ENCODE results near the gene CADPS2.

CADPS2 gene

GRCh38 chr7:122384528-122384927, 501.7 kb downstream of the CADPS2 start:
- no peak for DNase-seq (ENCODE audit: low read depth in 2 of 2)

- no peak for DNase-seq (ENCODE audit: low read depth in 2 of 2)
These were observed 502.3 kb downstream of the CADPS2 start for GRCh38 chr7:122383934-122384333.

- no peak for DNase-seq (ENCODE audit: low read depth in 2 of 2)
These were observed 505.3 kb downstream of the CADPS2 start for GRCh38 chr7:122380992-122381391.

GRCh38 chr7:122379491-122379890, 506.8 kb downstream of the CADPS2 start:
- DNase-seq (ENCODE audit: low read depth in 2 of 2), result no peak

DNA sequence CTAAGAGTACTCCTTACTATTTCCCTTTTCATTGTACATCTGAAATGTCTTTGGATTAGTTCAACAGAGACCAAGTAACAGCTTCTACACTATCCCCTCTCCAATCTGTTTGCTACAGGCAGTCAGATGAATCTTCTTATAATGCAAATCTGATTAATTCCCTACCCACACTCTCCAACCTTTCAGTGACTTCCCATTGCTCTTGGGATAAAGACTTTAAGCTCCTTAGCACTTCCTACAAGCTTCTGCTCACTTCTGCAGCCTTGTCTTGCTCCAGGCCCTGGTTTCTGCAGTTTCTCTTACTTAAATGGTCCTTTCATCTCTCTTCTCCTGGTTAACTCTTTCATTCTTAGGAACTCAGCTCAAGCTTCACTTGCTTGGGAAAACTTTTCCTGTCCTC, 516.5 kb downstream of the CADPS2 start:
- DNase-seq (ENCODE audit: low read depth in 2 of 2), result no peak

GRCh38 chr7:122364761-122365280, 521.4 kb downstream of the CADPS2 start:
- DNase-seq (ENCODE audit: low read depth in 2 of 2), result no peak

DNA sequence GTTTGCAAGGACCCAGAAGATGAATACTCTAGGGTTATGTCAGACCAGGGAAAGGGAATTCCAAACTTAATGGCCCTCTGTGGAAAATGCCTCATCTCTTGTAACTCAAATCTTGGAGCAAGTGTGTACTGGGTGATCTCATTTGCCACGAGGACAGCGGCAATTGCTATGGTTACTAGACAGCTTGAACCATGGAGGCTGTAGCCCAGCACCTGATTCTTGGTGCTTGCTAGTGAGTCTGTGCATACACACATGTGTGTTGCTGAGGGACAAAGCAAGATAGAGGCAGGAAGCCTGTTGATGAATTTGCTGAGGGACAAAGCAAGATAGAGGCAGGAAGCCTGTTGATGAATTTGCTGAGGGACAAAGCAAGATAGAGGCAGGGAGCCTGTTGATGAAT, 523.1 kb downstream of the CADPS2 start:
- no peak for DNase-seq (ENCODE audit: low read depth in 2 of 2)

GRCh38 chr7:122362473-122362872, 523.8 kb downstream of the CADPS2 start:
- DNase-seq (ENCODE audit: low read depth in 2 of 2), result no peak

DNA sequence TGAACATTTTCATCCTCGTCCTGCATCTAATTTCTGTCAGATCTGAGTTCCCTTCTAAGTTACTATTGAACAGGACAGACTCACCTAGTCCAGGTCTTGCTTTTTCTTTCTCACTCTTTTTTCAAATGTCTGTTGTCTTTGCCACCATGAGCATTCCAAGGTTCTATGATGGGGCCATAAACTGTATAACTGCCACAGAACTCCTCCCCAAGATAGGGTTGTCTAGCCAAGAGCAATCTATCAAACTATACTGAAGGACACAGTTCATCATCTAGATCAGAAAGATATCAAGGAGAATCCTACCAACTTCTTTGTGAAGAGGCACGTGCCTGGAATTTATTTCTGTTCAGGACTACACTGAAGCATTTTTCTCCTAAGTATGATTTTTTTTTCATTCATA, 531.6 kb downstream of the CADPS2 start:
- no peak for DNase-seq (ENCODE audit: low read depth in 2 of 2)

DNA sequence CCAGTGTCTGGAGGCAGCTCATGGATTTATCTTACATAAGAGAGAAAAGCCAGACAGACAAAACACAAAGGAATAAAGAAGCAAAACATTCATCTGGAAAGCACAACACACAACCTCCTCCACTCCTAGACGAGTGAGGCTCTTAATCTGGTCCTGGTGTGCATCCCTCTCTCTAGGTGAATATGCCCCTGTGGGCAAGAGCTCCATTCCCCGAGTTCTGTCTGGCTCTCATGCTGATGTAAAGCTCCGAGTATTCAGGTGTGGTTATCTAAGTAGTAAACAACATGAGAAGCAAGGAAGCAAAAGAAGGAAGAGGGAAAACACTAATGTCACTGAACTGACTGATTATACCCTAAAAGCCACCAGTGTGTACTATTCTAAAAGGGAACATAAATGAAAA, 533.8 kb downstream of the CADPS2 start:
- DNase-seq (ENCODE audit: low read depth in 2 of 2), result no peak

DNA sequence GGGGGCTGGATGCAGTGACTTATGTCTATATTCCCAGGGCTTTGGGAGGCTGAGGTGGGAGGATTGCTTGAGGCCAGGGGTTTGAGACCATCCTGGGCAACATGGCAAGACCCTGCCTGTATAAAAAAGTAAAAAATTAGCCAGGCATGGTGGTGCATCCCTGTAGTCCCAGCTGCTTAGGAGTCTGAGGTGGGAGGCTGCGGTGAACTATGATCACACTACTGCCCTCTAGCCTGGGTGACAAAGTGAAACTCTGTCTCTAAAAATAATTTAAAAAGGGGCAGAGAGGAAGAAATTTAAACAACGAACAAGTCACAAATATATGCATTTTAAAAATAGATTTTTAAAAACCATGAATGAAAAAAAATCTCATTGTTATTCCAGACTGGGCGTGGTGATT, 535.6 kb downstream of the CADPS2 start:
- no peak for DNase-seq (ENCODE audit: low read depth in 2 of 2)

GRCh38 chr7:122344303-122344620, 542.0 kb downstream of the CADPS2 start:
- no peak for DNase-seq (ENCODE audit: low read depth in 2 of 2)

GRCh38 chr7:122343601-122344302, 542.5 kb downstream of the CADPS2 start:
- no peak for DNase-seq (ENCODE audit: low read depth in 2 of 2)

- DNase-seq (ENCODE audit: low read depth in 2 of 2), result no peak
These were observed 545.8 kb downstream of the CADPS2 start for GRCh38 chr7:122340427-122340826.

- DNase-seq (ENCODE audit: low read depth in 2 of 2), result no peak
These were observed 546.9 kb downstream of the CADPS2 start for GRCh38 chr7:122339145-122339904.

- no peak for DNase-seq (ENCODE audit: low read depth in 2 of 2)
These were observed 549.2 kb downstream of the CADPS2 start for GRCh38 chr7:122337011-122337410.

DNA sequence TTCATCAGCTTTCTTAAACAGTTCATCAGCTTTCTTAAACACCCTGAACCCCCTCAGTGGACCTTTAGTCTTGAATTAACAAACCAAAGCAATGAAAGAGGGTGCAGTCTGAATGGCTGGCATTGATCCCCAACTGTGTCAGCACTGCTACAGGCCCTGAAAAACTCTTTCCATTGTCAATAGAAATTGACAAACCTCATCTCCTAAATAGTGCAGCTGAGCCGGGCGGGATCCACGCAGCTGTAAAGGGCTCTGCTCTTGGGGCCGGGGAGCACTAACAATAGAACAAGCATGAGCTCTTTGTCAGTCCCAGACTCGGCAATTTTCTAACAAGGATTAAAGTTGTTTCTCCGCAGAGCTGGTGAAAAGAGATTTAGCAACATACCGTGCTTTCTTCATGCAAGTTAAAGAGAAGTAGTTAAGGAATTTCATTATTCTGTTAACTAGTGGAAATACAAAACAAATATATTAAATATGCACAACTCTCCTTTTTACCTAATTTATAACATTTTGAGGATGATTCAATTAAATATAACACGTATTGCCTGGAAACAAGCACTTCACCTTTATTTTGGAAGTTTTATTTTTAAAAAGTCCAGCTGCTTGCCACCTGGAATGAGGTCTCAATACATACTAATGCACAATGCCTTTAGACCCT, 557.0 kb downstream of the CADPS2 start:
- DNase-seq (ENCODE audit: low read depth in 2 of 2), result no peak

DNA sequence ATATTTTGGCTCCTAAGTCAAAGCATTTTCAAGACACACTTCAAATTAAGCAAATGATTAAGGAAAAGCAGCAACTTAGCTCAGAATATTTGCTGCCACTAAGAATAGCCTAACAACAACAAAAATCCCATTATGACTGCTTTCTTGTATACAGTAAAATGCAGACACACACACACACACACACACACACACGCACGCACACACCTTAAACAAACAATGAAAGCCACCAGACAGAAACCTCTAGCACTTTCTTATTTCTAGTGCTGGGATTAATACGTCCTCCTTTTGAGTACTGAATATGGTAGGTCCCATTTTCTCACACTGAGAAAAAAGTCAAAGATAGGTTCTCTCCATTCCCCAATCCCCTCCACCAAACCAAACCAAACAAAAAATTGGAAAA, 558.3 kb downstream of the CADPS2 start:
- no peak for DNase-seq (ENCODE audit: low read depth in 2 of 2)

DNA sequence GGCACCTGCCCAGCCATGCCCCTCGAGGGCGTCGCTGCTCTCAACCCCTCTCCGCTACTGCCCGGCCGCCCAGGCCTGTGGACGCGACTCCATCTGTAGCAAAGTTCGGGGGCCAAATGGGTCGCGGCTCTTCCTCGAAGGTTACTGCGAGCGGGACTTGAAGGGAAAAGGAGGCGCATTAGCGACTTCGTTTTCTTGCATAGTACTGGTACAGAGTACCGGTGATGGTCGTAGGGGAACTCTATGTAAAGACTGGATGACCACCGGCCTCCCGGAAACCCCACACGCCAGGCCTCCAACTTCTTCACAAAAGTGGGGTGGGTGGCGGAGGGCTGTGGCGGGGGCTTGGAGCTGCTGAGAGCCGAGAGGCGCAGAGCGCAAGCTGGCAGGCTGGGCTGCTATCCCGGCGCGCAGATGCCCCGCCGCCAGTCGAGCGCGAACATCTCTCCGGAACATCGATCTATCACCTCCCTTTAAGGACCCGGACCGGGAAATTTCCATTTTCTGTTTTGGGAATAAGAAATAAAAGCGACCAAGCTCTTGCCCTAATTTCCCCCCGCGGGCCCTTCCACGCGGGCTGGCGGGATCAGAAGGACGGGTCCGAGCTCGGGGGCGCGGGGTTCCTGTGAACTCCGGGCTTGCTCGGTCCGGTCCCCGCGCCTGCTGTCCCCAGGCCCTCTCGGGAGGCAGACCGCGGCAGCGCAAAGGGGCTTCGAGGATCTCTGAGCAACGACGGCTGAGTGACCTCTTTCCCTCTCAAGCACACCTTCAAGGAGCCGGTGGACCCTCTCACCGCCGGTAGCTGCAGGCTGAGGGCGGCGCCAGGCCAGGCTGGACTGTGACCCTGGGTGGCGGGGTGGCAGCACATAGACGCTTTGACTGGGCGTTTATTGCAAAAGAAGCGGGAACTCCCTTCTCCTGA, 569.5 kb downstream of the CADPS2 start:
- no peak for DNase-seq (ENCODE audit: low read depth in 2 of 2)

DNA sequence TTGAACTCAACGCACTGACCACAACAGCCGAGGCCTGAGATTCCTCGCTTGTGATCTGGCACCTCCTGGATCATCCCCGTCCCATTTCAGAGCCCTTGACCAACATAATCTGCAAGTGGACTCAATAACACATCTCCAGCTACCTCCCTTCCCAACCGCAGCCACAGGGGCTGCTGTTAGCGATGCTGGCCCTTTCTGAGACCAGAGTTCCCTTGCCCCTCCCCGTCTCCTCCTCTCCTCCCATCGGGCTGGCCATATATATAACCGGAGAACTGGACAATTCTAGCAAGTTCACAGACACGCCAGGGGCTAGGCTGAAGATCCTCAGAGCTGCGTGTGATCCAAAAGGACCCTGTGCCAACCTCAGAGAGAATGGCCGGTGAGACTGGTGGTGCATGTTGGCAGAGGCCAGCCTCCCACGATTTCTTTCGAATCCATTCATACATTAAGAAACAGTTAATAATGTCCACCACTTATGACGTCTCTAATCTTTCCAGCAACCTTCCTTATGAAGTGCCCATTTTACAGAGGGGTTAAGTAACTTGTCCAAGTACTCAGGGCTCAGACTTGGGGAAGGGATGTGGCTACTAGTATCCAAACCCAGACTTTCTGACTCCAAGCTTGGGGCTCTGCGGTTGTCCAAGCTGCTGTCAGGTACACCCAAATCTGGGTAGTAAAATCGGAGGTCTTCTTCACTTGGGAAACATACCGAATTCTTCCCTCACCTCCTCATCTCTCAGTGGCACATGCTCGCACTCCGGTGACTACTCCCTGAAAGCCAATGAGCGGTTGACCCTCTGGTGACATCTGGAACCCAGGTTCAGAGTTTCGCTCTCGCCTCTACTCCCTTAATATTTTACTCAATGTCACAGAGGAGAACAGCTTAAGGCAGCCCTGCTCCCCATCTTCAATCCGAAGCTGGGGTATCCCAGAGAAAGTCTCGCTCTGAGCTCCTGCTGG, 570.5 kb downstream of the CADPS2 start:
- DNase-seq (ENCODE audit: low read depth in 2 of 2), result no peak

GRCh38 chr7:122314284-122314683, 572.0 kb downstream of the CADPS2 start:
- DNase-seq (ENCODE audit: low read depth in 2 of 2), result no peak

Measured in stimulated activated CD4-positive, alpha-beta T cell treated with anti-CD3 and anti-CD28 coated beads, Interleukin-12 subunit alpha, Interleukin-12 subunit beta, amount 100 ng/mL, for 24 hours (primary cell).